ENCODE results near the gene TPM3.
A peak's percentile ranks its signal among the peaks of the same experiment; 100 is the strongest.

Gene TPM3

DNA sequence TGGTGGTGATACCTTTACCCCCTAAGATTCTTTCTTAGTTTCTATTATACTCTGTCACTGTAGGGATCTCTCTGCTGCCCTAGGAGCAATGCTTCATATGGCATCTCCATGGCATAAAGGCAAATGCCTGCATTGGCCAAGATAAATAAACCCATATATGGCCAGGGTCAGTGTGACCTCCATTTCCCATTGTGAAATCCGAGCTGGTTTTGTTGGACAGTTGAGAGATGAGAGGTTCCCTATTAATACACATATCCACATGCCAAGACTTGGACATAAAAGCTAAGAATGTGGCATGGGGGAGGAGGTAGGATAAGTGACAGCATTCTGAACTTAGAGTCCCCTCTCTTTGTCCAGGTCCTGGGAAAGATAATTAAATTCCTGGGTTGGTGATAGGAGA, 1.4 kb downstream of the TPM3 start:
- TF ChIP-seq, protein P1, sequence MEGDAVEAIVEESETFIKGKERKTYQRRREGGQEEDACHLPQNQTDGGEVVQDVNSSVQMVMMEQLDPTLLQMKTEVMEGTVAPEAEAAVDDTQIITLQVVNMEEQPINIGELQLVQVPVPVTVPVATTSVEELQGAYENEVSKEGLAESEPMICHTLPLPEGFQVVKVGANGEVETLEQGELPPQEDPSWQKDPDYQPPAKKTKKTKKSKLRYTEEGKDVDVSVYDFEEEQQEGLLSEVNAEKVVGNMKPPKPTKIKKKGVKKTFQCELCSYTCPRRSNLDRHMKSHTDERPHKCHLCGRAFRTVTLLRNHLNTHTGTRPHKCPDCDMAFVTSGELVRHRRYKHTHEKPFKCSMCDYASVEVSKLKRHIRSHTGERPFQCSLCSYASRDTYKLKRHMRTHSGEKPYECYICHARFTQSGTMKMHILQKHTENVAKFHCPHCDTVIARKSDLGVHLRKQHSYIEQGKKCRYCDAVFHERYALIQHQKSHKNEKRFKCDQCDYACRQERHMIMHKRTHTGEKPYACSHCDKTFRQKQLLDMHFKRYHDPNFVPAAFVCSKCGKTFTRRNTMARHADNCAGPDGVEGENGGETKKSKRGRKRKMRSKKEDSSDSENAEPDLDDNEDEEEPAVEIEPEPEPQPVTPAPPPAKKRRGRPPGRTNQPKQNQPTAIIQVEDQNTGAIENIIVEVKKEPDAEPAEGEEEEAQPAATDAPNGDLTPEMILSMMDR (IDR thresholded peaks at IDR 0.05; ENCODE audit: low read depth, low read length, missing control alignments) = no peak
- no peak overlapping the region for H3K4me3 ChIP-seq (ENCODE audit: low read depth, low read length)
- DNase-seq (ENCODE audit: low read depth) = no peak

DNA sequence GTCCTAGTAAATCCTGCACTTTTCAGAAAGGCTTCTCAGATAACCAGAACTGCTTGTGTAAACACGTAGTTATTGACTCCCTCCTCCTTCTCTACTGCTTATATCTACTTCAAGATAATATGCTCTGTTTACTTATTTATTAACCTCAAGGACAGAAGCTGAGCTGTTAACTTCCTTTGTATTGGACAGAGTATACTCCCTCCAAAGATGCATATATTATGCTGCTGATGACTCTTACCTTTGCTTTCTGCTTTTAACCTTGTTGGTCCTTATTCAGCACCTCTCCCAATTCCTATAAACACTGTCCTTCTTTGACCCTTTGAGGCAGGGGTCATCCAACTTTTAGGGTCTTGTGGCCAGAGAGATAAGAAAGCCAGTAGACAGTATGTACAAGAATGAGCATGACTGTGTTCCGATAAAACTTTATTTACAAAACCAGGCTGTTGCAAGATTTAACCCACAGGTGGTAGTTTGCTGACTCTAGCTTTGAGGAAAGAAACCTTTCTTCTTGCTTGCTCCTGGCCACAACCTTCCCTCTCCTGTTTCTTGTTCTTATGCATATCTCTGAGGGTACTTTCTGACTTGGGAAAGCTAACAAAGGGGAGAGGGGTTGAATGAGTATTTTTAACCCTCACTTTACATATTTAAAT, 4.9 kb downstream of the TPM3 start:
- no peak overlapping the region for H3K4me3 ChIP-seq (ENCODE audit: low read depth, low read length)
- TF ChIP-seq, protein P1 (IDR thresholded peaks at IDR 0.05; ENCODE audit: low read depth, low read length, missing control alignments) = no peak
- no peak for DNase-seq (ENCODE audit: low read depth)

GRCh38 chr1:154186177-154186576, 5.7 kb downstream of the TPM3 start:
- TF ChIP-seq, protein P1 (IDR thresholded peaks at IDR 0.05; ENCODE audit: low read depth, low read length, missing control alignments) = peak; percentile 75
- H3K4me3 ChIP-seq (ENCODE audit: low read depth, low read length) = no peak overlapping the region
- DNase-seq (ENCODE audit: low read depth) = no peak

- peak; percentile 78 for DNase-seq (ENCODE audit: low read depth)
- H3K4me3 ChIP-seq (ENCODE audit: low read depth, low read length) = peak overlapping the region; percentile 91
- TF ChIP-seq, protein P1 (IDR thresholded peaks at IDR 0.05; ENCODE audit: low read depth, low read length, missing control alignments) = no peak
These were observed 8.6 kb downstream of the TPM3 start for GRCh38 chr1:154183046-154183915.

DNA sequence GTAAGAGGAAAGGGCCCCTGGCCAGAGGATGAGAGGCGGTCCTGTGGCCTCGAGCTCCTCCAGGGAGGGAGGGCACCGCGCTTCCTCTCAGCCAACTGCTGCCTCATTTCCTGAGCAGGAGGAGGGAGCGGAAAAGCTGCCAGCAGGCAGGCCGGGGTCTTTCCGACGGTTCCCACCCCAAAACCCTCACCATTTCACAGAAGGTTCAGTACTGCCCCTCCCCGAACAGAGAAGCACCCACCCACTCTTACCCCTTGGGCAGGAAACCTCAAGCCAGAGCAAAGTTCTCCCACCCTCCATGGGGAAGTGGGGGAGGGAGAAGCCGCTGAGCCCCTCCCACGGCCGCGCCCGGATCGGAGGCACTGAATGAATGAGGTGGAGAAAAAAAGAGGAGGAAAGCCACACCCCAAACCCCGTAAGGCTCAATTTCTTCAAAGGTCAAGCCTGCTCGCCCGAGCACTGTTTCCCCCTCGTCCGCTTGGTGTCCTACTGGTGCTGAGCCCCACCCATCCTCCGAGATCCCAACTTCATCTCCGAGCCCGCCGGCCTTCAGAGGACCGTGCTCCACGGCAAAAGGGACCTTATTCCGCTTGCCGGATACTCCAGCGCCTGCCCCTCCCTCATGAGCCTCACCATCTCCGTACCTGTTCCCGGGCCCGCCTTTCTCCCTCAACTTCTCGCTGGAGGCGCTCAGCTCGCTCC, 9.4 kb downstream of the TPM3 start:
- TF ChIP-seq, protein P1 (IDR thresholded peaks at IDR 0.05; ENCODE audit: low read depth, low read length, missing control alignments) = no peak
- peak; percentile 81 for DNase-seq (ENCODE audit: low read depth)
- peak overlapping the region; percentile 91 for H3K4me3 ChIP-seq (ENCODE audit: low read depth, low read length)

- DNase-seq (ENCODE audit: low read depth) = no peak
- TF ChIP-seq, protein P1 (IDR thresholded peaks at IDR 0.05; ENCODE audit: low read depth, low read length, missing control alignments) = no peak
- peak overlapping the region; percentile 91 for H3K4me3 ChIP-seq (ENCODE audit: low read depth, low read length)
These were observed 10.0 kb downstream of the TPM3 start for GRCh38 chr1:154181944-154182343.
